ENCODE data around the gene STT3B.

STT3B gene

GRCh38 chr3:31493149-31493548 is 39.6 kb upstream of the STT3B start:
- no peak for TF ChIP-seq CTCF (IDR thresholded peaks at IDR 0.05; ENCODE audit: borderline replicate concordance, insufficient read depth, low read depth, low read length)
- no peak overlapping the region for H3K4me3 ChIP-seq (ENCODE audit: low read depth, low read length)

GRCh38 chr3:31495971-31496665 is 36.6 kb upstream of the STT3B start:
- no peak for TF ChIP-seq CTCF (IDR thresholded peaks at IDR 0.05; ENCODE audit: borderline replicate concordance, insufficient read depth, low read depth, low read length)
- no peak overlapping the region for H3K4me3 ChIP-seq (ENCODE audit: low read depth, low read length)

DNA sequence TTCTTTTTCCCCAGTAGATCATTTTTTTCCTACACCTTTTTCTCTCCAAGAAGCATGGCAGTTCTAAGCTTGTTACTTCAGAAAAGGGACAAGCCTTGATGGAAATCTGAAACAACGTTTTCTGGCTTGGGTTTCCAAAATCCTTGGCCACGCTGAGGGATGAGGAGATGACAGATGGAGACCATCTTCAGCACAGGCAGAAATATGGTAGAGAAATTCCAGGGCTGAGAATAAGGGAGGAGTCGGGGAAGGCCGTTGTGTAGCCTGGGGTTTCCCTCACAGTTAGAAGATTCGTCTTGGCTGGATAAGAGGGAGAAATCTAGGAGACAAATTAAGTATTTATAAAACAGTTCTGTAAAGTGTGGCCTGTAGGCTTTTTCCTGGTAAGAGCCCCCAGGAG is 33.9 kb upstream of the STT3B start:
- no peak for TF ChIP-seq CTCF (IDR thresholded peaks at IDR 0.05; ENCODE audit: borderline replicate concordance, insufficient read depth, low read depth, low read length)
- H3K4me3 ChIP-seq (ENCODE audit: low read depth, low read length) = no peak overlapping the region

DNA sequence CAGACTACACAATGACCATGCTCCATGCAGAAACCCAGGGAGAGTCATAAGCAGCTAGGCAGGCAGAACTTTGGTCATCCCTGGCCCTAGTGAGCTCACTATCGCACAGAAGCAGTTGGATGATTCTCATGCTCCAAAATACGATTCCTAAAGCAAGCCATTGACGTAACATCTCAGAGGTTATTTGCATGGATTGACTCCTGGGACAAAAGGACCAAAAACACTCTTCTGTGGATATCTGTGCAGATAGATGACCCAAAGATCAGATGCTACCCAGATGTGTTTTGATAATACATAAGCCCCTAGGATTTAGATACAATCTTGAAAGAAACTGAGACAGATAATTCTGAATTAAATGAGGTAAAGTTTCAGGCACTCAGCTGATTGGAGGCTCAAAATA is 33.4 kb upstream of the STT3B start:
- no peak overlapping the region for H3K4me3 ChIP-seq (ENCODE audit: low read depth, low read length)
- no peak for TF ChIP-seq CTCF (IDR thresholded peaks at IDR 0.05; ENCODE audit: borderline replicate concordance, insufficient read depth, low read depth, low read length)

- no peak for TF ChIP-seq CTCF (IDR thresholded peaks at IDR 0.05; ENCODE audit: borderline replicate concordance, insufficient read depth, low read depth, low read length)
- H3K4me3 ChIP-seq (ENCODE audit: low read depth, low read length) = no peak overlapping the region
These were observed 29.9 kb upstream of the STT3B start for GRCh38 chr3:31502803-31503221.

GRCh38 chr3:31503456-31503855 is 29.3 kb upstream of the STT3B start:
- H3K4me3 ChIP-seq (ENCODE audit: low read depth, low read length) = no peak overlapping the region
- TF ChIP-seq CTCF (IDR thresholded peaks at IDR 0.05; ENCODE audit: borderline replicate concordance, insufficient read depth, low read depth, low read length) = no peak

GRCh38 chr3:31504230-31504629 is 28.5 kb upstream of the STT3B start:
- no peak for TF ChIP-seq CTCF (IDR thresholded peaks at IDR 0.05; ENCODE audit: borderline replicate concordance, insufficient read depth, low read depth, low read length)
- no peak overlapping the region for H3K4me3 ChIP-seq (ENCODE audit: low read depth, low read length)

All from GM12875 (cell line).